Raji (cell line): ENCODE results near the gene MOCS1.

Experiments
- POLR2A ChIP-seq: IDR thresholded peaks from 2 replicates; pipeline ENCODE4 v1.6.1; 2011; ENCODE audit warnings: low read depth, low read length, control low read depth; ENCODE audit not compliant: insufficient read depth

Gene MOCS1

DNA sequence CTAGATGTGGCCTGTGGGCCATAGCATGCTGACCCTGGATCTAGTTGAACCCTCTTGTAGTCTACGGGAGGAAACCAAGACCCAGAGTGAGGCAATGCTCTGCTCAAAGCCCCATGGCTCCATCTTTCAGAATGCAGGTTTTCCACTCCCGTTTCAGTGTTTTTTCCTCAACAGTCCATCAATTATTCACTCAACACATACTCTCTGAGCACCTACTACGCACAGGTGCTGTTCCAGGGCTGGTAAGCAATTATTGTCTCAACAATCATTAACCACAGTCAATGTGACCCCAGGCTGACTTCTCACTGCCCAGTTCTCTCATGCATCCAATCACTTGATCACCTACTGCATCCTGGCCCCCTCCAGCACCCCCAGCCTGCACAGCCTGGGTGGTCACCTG is 20.0 kb downstream of the MOCS1 start:
- TF ChIP-seq POLR2A, result no peak

DNA sequence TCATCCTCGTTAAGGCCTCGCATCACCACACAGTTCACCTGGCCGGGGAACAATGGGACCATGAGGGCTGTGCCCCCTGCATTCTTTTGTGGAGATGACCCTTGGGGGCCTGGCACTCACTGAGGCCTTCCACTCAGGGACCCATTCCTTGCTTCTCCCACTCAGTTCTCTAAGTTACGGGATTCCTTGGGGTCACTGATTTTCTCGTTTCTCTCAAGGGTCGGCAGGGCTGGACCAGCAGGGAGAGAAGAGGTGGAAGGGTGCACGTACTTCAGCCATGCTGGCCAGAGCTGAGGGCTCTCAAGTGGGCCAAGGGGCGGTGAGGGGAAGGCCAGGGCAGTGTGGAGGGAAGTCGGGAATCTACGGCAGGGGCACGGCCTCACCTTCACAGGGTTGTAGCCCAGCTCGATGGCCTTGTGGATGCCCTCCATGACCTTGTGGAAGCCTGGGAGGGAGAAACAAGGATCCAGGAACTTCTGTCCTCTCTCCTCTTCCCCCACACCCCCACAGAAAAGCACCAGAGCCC is 20.8 kb downstream of the MOCS1 start:
- TF ChIP-seq POLR2A, result no peak

DNA sequence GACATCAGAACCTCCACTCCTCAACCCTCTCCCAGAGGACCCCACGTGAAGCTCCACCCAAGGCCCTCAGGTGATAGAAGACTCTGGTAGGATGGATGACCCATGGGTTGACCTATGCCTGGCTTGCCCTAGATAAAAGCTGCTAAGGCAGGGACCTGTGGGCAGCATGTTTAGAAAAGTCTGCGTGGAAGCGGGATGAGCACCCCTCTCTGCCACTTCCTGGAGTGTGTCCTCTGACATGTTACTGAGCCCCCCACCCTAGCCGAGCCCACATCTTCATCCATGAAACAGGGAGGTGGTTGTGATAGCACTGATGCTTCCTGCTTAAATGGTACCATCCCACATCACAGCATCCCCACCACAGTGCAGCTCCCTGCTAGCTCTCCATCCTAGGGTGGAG is 21.8 kb downstream of the MOCS1 start:
- TF ChIP-seq POLR2A, result no peak

DNA sequence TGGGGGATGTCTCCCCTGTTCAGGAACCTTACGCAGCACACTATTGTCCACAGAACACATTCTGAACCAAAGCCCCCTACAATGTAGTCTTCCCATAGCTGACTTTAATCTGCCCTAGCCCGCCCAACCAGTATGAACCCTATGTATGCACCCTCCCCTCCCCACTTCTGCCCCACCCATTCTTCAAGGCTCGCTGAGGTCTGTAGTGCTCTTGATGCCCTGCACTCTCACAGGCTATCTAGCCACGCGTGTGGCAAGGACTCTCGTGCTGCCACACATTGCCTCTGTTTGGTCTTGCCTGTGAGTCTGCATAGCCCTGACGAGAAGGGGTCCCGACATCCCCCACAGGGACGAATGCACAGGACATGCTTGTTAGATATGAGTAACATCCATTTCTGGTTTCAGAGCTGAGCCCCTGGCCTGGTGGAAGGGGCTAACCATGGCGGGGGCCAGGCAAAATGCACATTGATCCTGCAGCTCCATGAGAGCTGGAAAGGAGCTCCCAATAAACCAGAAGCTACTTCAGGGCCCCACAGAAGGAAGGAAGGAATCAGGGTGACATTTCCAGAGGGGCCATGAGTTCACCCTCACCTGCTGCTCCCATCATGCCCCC is 22.6 kb downstream of the MOCS1 start:
- no peak for TF ChIP-seq POLR2A

DNA sequence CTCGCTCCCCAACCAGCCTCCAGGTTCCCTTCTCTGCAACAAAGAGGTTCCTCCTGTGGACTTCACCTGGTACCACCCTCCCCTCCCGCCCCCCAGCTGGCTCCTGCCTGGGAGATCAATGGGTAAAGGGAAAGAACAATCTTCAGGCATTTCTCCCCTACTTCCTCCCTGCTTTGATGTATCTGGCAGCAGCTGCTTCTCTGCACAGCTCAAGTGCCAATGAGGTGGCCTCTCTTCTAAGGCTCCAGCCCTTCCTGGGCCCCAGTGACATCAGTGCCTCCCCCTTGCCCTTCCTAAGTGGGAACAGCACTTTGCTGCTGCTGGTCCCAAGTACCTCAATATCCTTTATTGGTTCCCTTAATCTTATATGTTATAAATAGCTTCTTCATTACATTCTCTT is 23.5 kb downstream of the MOCS1 start:
- no peak for TF ChIP-seq POLR2A

DNA sequence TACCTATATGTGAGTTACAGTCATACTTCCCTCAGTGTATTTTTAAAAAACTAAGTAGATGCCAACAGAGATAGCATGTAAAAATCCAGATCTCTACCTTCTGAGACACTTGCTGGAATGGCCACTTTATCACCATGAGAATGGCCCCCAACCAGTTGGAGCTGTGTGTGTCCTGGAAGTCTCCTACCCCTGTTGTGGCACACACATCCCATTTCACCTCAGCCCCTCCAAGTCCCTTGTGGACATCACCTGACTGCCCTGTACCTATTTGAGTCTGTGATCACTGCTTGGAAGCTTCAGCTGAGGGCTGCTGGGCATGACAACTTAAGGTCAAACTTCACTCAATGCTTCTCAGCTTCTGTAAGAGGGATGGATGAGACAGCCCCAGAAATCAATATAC is 24.1 kb downstream of the MOCS1 start:
- TF ChIP-seq POLR2A, result no peak

DNA sequence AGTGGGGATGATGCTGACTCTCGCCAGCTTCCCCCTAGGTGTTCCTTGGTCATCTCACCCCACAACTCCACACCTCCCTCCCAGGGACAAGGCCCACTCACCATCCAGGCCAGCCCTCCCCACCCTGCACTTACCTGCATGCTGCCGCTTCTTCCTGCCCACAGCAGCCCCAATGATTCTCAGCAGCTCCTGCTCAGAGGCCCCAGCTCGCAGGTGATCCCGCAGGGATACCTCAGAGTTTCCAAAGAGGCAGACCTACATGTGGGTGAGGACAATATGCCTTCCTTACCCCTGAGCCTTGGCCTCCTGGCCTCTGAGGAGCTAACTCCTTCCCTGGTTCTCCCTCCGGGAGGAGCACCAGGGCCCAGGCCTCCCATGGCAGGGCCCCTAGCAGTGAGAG is 24.6 kb downstream of the MOCS1 start:
- TF ChIP-seq POLR2A, result no peak

DNA sequence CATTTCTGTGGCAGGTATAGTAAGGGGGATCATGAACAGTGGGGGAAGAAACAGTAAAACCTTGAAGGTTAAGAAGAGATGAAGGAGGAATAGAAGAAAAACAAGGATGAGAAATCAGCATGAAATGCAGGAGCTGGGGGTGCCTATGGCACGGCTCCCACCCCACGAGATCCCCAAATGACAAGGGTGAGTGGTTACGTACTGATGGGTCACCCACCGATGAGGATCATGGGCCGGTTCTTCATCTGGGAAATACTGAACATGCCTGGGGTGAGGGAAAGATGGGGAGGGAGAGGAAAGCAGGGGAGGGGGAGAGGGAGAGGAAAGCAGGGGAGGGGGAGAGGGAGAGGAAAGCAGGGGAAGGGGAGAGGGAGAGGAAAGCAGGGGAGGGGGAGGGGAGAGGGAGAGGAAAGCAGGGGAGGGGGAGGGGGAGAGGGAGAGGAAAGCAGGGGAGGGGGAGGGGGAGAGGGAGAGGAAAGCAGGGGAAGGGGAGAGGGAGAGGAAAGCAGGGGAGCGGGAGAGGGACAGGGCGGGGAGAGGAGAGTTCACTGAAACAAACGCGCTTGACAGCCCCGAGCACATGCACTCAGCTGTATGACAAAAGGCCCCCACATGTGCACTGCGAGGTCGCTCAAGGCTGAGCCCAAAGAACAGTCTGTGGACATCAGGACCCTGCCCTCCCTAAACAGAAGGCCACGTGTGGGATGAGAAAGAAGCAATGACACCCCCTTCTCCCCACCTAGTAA is 25.3 kb downstream of the MOCS1 start:
- no peak for TF ChIP-seq POLR2A

DNA sequence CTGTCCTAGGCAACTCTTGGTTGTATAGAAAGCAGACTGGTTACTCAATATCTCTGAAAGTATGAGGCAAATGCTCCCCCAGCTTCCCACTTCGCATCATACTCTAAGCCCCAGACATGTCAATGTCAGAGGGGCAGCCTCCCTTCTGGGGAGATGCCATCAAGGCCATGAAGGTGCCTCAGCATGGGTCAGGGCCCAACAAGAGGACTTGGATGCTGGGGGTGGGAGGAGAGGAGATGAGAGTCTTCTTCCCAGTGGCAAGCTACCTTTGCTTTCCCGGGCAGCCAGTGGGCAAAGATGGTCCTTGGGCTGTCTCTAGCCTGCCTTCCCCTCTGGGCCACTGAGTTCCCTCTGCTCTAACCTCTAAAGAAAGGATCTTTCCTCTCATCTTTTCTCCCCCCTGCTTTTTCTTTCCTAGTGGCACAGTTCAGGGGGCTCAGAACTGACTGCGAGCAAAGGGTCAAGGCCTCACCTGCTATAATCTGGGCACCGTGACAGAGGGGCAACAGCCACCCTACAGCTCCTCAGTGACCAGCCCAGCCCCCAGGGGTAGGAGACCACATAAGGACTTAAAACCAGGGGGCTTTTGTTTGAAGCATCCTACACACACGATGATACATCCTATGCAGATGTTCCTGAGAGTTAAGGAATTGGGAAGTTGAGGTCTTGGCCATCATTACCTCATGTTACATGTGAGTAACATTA is 26.2 kb downstream of the MOCS1 start:
- no peak for TF ChIP-seq POLR2A

DNA sequence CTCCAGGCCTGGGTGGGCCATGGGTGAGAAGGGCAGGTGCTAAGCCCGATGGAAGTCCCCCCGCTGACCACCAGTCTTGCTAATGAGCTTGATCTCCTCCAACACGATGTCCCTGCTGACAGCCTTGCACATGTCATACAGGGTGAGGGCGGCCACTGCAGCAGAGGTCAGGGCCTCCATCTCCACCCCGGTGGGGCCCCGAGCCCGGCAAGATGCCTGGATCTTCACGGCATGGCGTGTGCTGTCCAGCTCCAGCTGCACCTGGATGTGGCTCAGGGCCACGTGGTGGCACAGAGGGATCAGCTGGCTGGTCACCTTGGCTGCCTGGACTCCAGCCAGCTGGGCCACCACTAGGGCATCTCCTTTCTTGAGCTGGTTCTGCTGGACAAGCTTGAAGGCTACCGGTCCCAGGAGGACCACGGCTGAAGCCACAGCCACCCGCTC is 27.9 kb downstream of the MOCS1 start:
- TF ChIP-seq POLR2A, result no peak

DNA sequence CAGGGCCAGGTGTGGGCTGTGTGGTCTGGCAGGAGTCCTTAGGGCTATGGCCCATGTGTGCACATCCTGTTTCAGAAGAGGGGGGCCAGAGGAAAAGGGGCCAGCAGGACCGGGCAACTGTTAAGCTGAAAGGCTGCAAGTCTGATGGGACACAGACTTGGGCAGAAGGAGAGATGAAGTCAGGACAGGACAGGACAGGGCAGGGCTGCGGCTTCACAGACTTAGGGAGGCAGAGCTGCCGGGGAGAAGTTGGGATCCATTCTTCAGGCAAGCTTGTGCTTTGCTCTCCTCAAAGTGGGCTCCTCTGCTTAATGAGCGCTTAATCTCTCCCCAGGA is 28.7 kb downstream of the MOCS1 start:
- TF ChIP-seq POLR2A, result no peak

DNA sequence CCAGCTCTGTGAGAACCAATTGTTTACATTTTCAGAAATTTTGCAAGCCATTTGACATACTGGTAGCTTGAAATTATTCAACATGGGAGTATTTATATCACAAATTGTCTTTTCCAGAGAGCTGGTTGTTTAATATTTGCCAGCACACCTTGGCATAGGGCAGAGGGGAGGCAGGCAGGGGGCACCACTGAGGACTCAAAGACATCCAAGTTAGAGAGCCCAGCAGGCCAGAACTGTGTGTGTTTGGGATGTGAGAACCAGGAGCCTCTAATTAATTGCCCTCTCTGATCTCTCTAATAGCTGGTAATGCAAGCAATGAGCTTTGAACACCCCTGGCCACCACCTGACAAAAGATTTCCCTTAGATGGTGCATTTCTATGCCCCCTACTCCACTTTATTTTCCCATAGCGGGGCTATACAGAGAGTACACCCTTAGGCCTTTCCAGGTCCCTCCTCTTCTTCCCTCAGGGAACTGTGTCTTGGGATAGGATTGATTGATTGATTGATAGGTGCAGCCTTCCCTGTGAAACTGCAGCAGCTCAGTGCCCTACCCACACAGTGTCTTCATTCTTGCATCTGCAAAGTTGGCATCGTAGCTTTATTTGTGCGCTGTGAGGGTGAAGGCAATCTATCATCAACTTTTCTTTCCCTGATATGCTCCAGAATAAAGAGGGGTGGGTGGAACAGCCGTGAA is 29.2 kb downstream of the MOCS1 start:
- no peak for TF ChIP-seq POLR2A

DNA sequence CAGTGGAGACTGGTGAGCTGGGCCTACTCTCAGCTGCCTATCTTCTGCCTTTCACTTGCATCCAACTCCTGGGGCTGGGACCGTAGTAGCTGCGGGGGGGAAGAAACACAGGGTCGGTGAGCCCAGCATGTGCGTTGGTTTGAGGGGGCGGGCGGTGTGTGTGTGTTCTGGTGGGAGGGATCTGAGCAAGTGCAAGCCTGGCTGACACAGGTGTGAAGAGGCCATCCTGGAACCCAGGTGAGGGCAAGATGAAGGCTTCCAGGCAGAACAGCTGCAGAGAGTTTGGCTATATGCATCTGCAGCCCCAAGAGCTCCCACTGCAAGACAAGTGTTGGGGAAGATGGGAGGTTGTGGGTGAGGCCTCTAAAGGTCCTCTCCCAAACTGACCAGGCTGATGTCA is 30.6 kb downstream of the MOCS1 start:
- no peak for TF ChIP-seq POLR2A

DNA sequence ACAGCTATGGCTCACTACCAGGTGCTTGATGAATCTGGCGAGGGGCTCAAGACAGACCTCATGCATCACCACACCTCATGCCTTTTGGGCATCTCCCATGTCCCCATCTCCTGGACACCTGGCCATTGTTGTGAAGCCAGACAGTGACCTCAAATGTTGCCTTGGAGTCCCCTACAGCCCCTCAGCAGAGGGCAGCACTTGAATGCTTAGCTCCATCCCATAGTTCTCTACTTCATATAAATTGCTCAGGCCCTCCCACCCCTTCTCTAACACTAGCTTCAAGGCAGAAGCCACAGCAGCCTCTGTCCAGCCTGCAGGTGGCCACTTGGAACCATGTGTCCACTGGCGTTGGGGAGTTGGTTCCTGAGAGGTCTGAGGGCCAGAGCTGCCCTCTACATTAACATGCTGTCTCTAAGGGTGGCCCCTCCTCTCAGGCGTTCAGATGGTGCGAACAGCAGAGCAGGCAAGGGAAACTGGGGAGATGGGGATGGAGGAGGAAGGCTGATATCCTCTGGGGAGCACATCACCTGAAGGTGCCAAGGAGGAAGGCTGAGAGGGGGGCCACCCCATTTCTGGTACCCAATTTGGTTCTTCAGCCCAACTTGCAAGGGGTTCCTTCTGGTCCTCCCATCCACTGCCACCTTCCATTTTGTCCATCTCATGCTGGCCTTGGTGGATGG is 31.3 kb downstream of the MOCS1 start:
- no peak for TF ChIP-seq POLR2A

DNA sequence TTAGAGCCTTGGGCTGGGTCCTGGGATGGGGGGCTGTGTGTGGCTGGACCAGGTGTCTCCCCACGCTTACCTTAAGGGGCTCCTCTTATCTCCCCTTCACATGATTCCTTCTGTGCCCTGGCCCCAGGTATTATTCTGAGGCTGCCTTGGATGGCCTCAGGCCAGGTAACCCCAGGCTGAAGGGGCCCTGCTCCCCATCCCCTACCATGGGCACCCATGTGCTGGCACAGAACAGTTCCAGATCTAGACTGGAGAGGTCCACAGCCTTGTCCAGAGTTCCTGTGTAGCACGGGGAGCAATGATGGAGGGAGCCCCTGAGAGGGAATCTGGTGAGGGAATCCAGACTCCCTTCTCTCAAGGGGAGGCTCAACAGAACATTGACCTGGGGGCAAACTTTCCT is 32.1 kb downstream of the MOCS1 start:
- no peak for TF ChIP-seq POLR2A
